ENCODE results near the gene CFAP77.

CFAP77 gene

DNA sequence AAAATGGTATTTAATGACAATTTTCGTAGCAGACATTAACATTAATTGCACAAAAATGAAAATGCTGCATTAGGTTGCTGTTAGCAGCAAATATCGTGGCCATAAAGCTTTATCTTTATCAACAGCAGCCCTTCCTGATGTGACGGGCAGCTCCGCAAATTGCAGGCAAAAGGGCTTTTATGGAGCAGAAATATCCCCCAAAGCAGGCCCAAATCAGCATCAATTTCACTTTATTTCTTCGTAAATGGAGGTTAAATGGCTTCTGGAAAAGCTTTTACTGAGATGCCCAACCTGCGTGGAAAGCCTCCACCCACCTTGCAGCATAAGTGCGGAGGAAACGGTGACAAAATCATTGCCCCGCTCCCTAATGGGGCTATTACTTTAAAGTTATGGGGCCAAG lies 94.5 kb downstream of the CFAP77 start:
- H3K4me2 ChIP-seq (ENCODE audit: low read length) = no peak overlapping the region
- no peak overlapping the region for H2BK15ac ChIP-seq (replicated peaks; ENCODE audit: low read depth)
- H2AK5ac ChIP-seq (ENCODE audit: low read length) = no peak overlapping the region
- no peak overlapping the region for H3K23ac ChIP-seq (ENCODE audit: low read length)
- H4K8ac ChIP-seq (ENCODE audit: low read depth, low read length) = no peak overlapping the region
- H3K36me3 ChIP-seq (ENCODE audit: control insufficient read depth, insufficient read depth, low read length) = no peaks in the 10 kb centered on the region
- no peaks in the 10 kb centered on the region for H3K27me3 ChIP-seq (ENCODE audit: insufficient read depth, low read length, poor library complexity)
- no peak overlapping the region for H3K4me3 ChIP-seq (ENCODE audit: low read length)
- H3K79me1 ChIP-seq (ENCODE audit: low read length) = no peaks in the 10 kb centered on the region
- H4K5ac ChIP-seq (ENCODE audit: low read length) = no peak overlapping the region
- H3K18ac ChIP-seq (ENCODE audit: low read length) = no peak overlapping the region
- no peak overlapping the region for H2BK5ac ChIP-seq (ENCODE audit: low read length)
- peaks cover 2% of the 10 kb centered on the region for H3K4me1 ChIP-seq (ENCODE audit: control insufficient read depth, low read depth, low read length)
- H2BK120ac ChIP-seq (ENCODE audit: low read depth, low read length) = no peak overlapping the region
- peak overlapping the region; percentile 18 for H3K56ac ChIP-seq (ENCODE audit: low read length)
- no peak for DNase-seq
- H3K9ac ChIP-seq (ENCODE audit: low read length) = no peak overlapping the region
- no peak overlapping the region for H3K4ac ChIP-seq (ENCODE audit: low read depth, low read length)
- H3K79me2 ChIP-seq (ENCODE audit: control insufficient read depth, insufficient read depth, low read length) = no peaks in the 10 kb centered on the region
- H3K27ac ChIP-seq (ENCODE audit: low read depth, low read length) = no peak overlapping the region
- WGBS (ENCODE audit: extremely low coverage, insufficient coverage, low lambda C conversion rate) = no CpG with 5 or more reads among the region's 9 CpGs

DNA sequence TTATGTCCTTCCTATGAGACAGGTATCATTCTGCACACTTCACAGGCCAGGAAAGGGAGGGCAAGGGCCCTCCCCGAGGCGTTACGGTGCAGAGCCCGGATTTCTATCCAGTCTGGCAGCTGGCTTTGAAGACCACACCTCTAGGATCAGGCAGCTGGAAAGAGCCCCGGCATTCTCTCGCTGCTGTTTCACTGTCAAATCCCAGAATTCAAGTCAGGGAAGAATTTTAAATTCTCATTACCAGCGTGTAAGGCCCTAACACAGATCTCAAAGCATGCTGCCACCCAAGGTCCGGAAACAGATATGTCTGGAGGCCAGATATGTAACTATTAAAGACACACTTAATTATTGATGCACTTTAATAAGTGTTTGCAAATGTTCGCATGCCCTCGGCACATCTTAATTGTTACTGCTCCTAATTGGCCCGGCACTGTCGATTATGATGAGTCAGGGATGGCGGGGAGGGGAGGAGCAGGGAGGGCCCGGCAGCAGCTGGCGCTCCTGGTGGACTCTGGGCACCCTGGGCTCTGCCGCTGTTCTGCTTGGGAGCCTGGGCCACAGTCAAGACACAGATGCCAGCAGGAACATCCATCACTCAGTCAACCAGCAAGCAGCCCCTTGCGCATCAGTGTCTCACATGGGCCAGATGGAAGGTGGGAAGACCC lies 96.1 kb downstream of the CFAP77 start:
- Histone ChIP-seq H4K8ac (ENCODE audit: low read depth, low read length) (no peak overlapping the region), H3K9ac (ENCODE audit: low read length) (no peak overlapping the region), H3K56ac (ENCODE audit: low read length) (no peak overlapping the region), H2BK15ac (replicated peaks; ENCODE audit: low read depth) (no peak overlapping the region), H3K36me3 (ENCODE audit: control insufficient read depth, insufficient read depth, low read length) (no peaks in the 10 kb centered on the region), H3K4me2 (ENCODE audit: low read length) (no peak overlapping the region), H2AK5ac (ENCODE audit: low read length) (no peak overlapping the region), H3K79me2 (ENCODE audit: control insufficient read depth, insufficient read depth, low read length) (no peaks in the 10 kb centered on the region), H3K23ac (ENCODE audit: low read length) (no peak overlapping the region), H3K4me1 (ENCODE audit: control insufficient read depth, low read depth, low read length) (peaks cover 2% of the 10 kb centered on the region), H3K4ac (ENCODE audit: low read depth, low read length) (no peak overlapping the region), H3K4me3 (ENCODE audit: low read length) (no peak overlapping the region), H3K18ac (ENCODE audit: low read length) (no peak overlapping the region), H2BK5ac (ENCODE audit: low read length) (no peak overlapping the region), H3K27ac (ENCODE audit: low read depth, low read length) (no peak overlapping the region), H3K79me1 (ENCODE audit: low read length) (no peaks in the 10 kb centered on the region), H3K27me3 (ENCODE audit: insufficient read depth, low read length, poor library complexity) (no peaks in the 10 kb centered on the region), H2BK120ac (ENCODE audit: low read depth, low read length) (no peak overlapping the region), H4K5ac (ENCODE audit: low read length) (no peak overlapping the region)
- no CpG with 5 or more reads among the region's 17 CpGs for WGBS (ENCODE audit: extremely low coverage, insufficient coverage, low lambda C conversion rate)
- DNase-seq = no peak

DNA sequence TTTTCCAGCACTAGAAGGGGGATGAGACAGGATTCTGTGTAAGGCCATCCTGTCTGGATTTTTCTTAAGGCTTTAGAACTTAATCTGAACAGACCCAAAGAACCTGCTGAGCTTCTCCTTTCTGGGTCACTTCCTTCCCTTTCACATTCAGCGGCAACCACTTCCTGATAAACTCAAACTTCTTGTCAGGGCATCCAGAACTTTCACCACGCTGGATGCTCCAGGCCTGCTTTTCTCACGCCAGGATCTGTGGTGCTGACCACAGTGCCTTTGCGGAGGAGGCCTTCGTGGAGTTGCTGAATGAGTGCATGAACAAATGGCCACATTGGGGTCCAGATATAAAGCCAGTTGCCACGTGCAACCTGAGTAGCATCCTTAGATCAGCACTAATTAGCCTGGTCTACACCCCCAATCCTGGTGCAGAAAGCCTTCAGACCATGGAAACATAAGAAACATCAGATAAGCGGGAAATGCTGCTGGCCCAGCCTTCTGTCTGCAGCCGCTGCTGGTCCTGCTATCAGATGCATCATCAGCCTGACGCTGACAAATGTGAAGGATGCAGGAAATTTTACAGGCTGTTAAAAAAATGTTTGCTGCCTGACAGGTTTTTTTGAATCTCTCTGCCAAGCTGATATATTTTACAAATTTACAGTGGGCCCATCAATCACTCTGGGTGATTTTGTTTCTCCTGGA lies 97.1 kb downstream of the CFAP77 start:
- H3K36me3 ChIP-seq (ENCODE audit: control insufficient read depth, insufficient read depth, low read length) = no peaks in the 10 kb centered on the region
- no peak overlapping the region for H2BK15ac ChIP-seq (replicated peaks; ENCODE audit: low read depth)
- H2AK5ac ChIP-seq (ENCODE audit: low read length) = no peak overlapping the region
- H3K79me2 ChIP-seq (ENCODE audit: control insufficient read depth, insufficient read depth, low read length) = no peaks in the 10 kb centered on the region
- DNase-seq = no peak
- peaks cover 2% of the 10 kb centered on the region for H3K4me1 ChIP-seq (ENCODE audit: control insufficient read depth, low read depth, low read length)
- WGBS (ENCODE audit: extremely low coverage, insufficient coverage, low lambda C conversion rate) = no CpG with 5 or more reads among the region's 9 CpGs
- H3K27ac ChIP-seq (ENCODE audit: low read depth, low read length) = no peak overlapping the region
- H2BK5ac ChIP-seq (ENCODE audit: low read length) = no peak overlapping the region
- no peak overlapping the region for H3K18ac ChIP-seq (ENCODE audit: low read length)
- H3K79me1 ChIP-seq (ENCODE audit: low read length) = no peaks in the 10 kb centered on the region
- no peak overlapping the region for H3K4ac ChIP-seq (ENCODE audit: low read depth, low read length)
- H4K8ac ChIP-seq (ENCODE audit: low read depth, low read length) = no peak overlapping the region
- no peak overlapping the region for H3K9ac ChIP-seq (ENCODE audit: low read length)
- no peak overlapping the region for H3K56ac ChIP-seq (ENCODE audit: low read length)
- no peaks in the 10 kb centered on the region for H3K27me3 ChIP-seq (ENCODE audit: insufficient read depth, low read length, poor library complexity)
- H2BK120ac ChIP-seq (ENCODE audit: low read depth, low read length) = no peak overlapping the region
- H3K4me3 ChIP-seq (ENCODE audit: low read length) = no peak overlapping the region
- H3K23ac ChIP-seq (ENCODE audit: low read length) = no peak overlapping the region
- no peak overlapping the region for H3K4me2 ChIP-seq (ENCODE audit: low read length)
- H4K5ac ChIP-seq (ENCODE audit: low read length) = no peak overlapping the region

DNA sequence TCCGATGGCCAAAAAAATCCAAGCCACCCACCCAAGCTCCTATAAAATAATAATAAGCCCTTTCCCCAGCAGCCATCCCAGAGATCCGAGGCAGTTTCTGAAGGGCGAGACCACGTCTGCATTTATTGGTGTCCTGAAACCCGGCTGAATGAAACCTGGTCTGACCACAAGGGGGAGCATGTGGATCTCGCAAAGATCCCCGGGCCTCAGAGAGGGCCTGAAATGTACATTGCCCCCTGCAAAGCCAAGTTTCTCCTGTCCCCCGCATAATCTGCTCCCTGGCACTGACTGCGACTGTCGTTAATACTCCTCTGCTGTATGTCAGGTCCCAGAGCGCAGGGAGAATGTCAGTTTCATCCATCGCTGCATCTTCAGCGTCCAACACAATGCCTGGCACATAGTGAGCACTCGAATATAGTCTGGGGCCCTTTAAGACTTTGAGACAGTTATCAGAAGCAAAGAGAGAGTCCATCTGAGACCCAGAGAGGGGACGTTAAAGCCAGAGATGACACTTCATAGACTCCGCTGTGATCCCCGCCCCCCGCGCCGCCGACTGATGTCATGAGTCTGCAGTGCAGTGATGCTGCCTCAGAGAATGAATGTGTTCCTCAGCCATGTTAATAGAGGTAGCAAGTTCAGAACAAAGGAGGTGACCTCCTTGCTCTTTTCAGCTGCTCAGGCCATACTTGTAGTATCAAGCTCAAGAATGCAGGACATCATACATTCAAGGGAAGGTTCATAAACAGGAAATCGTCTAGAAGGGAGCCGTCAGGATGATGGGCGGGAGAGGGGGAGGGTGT lies 97.9 kb downstream of the CFAP77 start:
- WGBS (ENCODE audit: extremely low coverage, insufficient coverage, low lambda C conversion rate) = no CpG with 5 or more reads among the region's 24 CpGs
- H3K79me1 ChIP-seq (ENCODE audit: low read length) = no peaks in the 10 kb centered on the region
- H3K79me2 ChIP-seq (ENCODE audit: control insufficient read depth, insufficient read depth, low read length) = no peaks in the 10 kb centered on the region
- DNase-seq = peak; percentile 76
- no peak overlapping the region for H4K8ac ChIP-seq (ENCODE audit: low read depth, low read length)
- H4K5ac ChIP-seq (ENCODE audit: low read length) = no peak overlapping the region
- H3K27me3 ChIP-seq (ENCODE audit: insufficient read depth, low read length, poor library complexity) = no peaks in the 10 kb centered on the region
- no peak overlapping the region for H3K27ac ChIP-seq (ENCODE audit: low read depth, low read length)
- H3K9ac ChIP-seq (ENCODE audit: low read length) = no peak overlapping the region
- H3K36me3 ChIP-seq (ENCODE audit: control insufficient read depth, insufficient read depth, low read length) = no peaks in the 10 kb centered on the region
- H2BK120ac ChIP-seq (ENCODE audit: low read depth, low read length) = no peak overlapping the region
- H3K56ac ChIP-seq (ENCODE audit: low read length) = no peak overlapping the region
- no peak overlapping the region for H3K4ac ChIP-seq (ENCODE audit: low read depth, low read length)
- H2BK15ac ChIP-seq (replicated peaks; ENCODE audit: low read depth) = no peak overlapping the region
- H3K18ac ChIP-seq (ENCODE audit: low read length) = no peak overlapping the region
- H2BK5ac ChIP-seq (ENCODE audit: low read length) = no peak overlapping the region
- H3K4me2 ChIP-seq (ENCODE audit: low read length) = no peak overlapping the region
- H3K4me1 ChIP-seq (ENCODE audit: control insufficient read depth, low read depth, low read length) = peaks cover 2% of the 10 kb centered on the region
- H3K4me3 ChIP-seq (ENCODE audit: low read length) = no peak overlapping the region
- H2AK5ac ChIP-seq (ENCODE audit: low read length) = no peak overlapping the region
- no peak overlapping the region for H3K23ac ChIP-seq (ENCODE audit: low read length)

DNA sequence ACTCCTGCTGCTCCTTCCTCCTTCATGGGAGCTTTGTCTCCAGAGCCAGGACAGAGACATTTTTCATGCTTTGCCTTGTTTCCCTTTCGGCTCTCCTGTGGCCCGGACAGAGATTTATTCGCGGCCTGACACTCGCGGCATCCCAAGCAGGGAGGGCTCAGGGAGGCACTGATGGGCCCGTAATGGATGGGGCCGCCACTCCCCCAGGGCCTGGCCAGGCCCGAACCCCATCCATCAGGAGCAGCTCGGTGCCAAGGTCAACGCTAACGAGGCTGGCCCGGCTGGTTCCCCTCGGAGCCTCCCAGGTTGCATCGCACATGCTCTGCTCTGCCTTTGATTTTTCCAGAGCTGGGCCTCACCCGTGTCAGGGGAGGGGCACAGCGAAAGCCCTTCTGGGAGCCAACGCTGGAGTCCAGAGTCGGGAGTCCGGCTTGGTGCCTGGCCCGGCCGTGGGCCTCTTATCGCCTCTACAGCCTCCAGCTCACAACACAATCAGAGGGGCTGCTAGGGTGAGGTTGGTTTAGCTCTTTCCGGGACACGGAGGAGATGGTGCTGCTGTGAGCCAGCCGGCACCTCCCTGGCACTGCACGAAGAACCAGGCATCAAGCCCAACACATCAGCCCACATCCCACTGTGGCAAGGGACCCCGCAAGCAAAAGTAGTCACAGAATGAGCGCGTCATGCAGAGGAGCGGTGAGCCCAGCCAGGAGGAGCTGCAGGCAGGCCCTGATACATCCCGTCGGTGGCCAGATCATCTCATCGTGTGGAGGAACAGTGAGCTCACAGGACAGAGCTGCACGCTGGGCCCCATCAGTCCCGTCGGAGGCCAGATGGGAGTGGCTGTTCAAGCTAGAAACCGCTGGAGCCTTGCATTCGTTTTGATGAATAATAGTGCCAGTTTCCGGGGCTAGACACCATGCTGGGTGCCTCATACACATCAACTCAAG lies 100.2 kb downstream of the CFAP77 start:
- no peak overlapping the region for H2BK5ac ChIP-seq (ENCODE audit: low read length)
- H3K23ac ChIP-seq (ENCODE audit: low read length) = no peak overlapping the region
- H3K27me3 ChIP-seq (ENCODE audit: insufficient read depth, low read length, poor library complexity) = no peaks in the 10 kb centered on the region
- H3K27ac ChIP-seq (ENCODE audit: low read depth, low read length) = no peak overlapping the region
- no peak overlapping the region for H3K9ac ChIP-seq (ENCODE audit: low read length)
- H3K4ac ChIP-seq (ENCODE audit: low read depth, low read length) = no peak overlapping the region
- no peak overlapping the region for H2BK120ac ChIP-seq (ENCODE audit: low read depth, low read length)
- H3K4me3 ChIP-seq (ENCODE audit: low read length) = no peak overlapping the region
- no peak overlapping the region for H3K56ac ChIP-seq (ENCODE audit: low read length)
- H4K8ac ChIP-seq (ENCODE audit: low read depth, low read length) = no peak overlapping the region
- no CpG with 5 or more reads among the region's 40 CpGs for WGBS (ENCODE audit: extremely low coverage, insufficient coverage, low lambda C conversion rate)
- H3K79me2 ChIP-seq (ENCODE audit: control insufficient read depth, insufficient read depth, low read length) = no peaks in the 10 kb centered on the region
- no peak overlapping the region for H2AK5ac ChIP-seq (ENCODE audit: low read length)
- H3K4me2 ChIP-seq (ENCODE audit: low read length) = no peak overlapping the region
- H4K5ac ChIP-seq (ENCODE audit: low read length) = no peak overlapping the region
- no peak overlapping the region for H3K18ac ChIP-seq (ENCODE audit: low read length)
- no peak overlapping the region for H2BK15ac ChIP-seq (replicated peaks; ENCODE audit: low read depth)
- no peaks in the 10 kb centered on the region for H3K4me1 ChIP-seq (ENCODE audit: control insufficient read depth, low read depth, low read length)
- no peaks in the 10 kb centered on the region for H3K36me3 ChIP-seq (ENCODE audit: control insufficient read depth, insufficient read depth, low read length)
- no peak for DNase-seq
- H3K79me1 ChIP-seq (ENCODE audit: low read length) = no peaks in the 10 kb centered on the region
